GM12872 (cell line): ENCODE measurements around the gene NCK2.

Experiments
- TF ChIP-seq, protein P1 (sequence below): IDR thresholded peaks from 3 replicates; pipeline ENCODE4 v1.5.1; 2011; ENCODE audit warnings: low read depth, mild to moderate bottlenecking, low read length, moderate library complexity; ENCODE audit not compliant: insufficient read depth

The NCK2 gene

GRCh38 chr2:105906481-105906880 is 161.8 kb downstream of the NCK2 start:
- TF ChIP-seq, protein P1, sequence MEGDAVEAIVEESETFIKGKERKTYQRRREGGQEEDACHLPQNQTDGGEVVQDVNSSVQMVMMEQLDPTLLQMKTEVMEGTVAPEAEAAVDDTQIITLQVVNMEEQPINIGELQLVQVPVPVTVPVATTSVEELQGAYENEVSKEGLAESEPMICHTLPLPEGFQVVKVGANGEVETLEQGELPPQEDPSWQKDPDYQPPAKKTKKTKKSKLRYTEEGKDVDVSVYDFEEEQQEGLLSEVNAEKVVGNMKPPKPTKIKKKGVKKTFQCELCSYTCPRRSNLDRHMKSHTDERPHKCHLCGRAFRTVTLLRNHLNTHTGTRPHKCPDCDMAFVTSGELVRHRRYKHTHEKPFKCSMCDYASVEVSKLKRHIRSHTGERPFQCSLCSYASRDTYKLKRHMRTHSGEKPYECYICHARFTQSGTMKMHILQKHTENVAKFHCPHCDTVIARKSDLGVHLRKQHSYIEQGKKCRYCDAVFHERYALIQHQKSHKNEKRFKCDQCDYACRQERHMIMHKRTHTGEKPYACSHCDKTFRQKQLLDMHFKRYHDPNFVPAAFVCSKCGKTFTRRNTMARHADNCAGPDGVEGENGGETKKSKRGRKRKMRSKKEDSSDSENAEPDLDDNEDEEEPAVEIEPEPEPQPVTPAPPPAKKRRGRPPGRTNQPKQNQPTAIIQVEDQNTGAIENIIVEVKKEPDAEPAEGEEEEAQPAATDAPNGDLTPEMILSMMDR, result no peak

GRCh38 chr2:105907184-105907583 is 162.5 kb downstream of the NCK2 start:
- TF ChIP-seq, protein P1, result no peak

- TF ChIP-seq, protein P1, result no peak
Measured at GRCh38 chr2:105909215-105909614, 164.5 kb downstream of the NCK2 start.

DNA sequence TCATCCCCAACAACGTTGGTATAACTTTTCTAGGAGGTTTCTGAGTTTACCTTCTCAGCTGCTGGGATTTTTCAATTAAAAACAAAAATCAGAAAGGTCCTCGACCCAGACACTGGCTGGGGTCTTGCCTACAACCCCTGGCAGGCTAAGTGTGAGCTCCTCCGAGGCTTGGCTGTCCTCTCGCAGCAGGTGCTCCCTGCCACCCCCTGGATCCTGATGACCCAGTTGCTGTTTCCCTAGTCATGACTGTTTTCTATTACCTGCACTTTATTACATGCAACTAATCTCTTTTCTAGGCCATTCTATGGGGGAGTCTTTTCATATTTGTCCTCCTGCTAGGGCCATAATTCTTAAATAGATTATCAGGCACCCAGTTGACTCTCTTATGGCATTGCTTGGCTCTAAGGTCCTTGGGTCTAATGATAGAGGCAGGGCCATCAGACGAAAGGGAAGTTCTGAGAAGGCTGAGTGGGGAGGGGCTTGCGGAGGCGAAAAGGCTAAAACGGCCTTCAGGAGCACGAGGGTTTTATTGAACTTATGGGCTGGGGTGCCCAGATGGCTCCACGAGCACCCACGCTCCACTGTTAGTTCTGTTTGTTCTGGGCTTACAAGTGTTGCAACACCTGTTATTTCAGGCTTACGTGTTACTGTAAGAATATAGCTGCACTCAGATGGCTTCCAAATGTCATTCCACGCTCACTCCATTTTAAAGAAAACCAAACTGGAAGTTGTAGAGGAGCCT is 166.0 kb downstream of the NCK2 start:
- TF ChIP-seq, protein P1, result no peak

DNA sequence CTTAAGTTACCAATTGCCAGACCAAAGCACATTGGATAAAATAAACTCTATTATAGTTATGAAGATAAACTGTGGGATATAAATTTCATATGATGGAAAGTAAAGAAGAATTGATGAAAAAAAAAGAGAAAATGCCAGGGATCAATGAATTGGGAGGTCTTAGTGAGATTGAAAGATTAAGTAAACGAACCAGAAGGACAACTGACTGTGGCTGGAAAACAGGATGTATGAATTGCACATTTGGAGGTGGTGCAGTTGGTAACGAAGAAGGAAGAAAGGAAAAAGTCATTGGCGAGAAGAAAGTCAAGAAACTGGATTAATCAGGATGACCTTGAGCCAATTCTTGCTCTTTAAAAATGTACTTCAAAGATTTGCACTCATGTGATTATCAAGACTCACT is 166.7 kb downstream of the NCK2 start:
- TF ChIP-seq, protein P1, result no peak

DNA sequence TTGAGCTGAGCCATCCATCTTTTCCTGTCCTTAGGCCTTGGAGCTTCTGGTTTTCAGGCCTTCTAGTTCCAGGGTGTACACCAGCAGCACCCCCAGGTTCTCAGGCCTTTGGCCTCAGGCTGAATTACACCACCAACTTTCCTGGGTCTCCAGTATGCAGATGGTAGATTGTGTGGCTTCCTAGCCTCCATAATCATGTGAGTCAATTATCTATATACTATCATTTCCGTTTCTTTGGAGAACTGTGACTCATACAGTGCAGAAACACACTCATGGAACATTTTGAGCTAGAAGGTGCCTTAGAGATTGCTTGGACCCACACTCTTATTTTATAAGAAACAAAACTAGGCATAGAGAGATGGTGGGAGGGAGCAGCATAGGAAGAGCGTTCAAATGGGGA is 167.4 kb downstream of the NCK2 start:
- TF ChIP-seq, protein P1, result no peak

- TF ChIP-seq, protein P1, result no peak
Measured at GRCh38 chr2:105915005-105915558, 170.4 kb downstream of the NCK2 start.
